Tibial artery (tissue), 4 donors: ENCODE data around the gene AGBL1.
"Not testable (repeated sequence)": the region's sequence is repeated elsewhere in the genome, so short reads cannot be mapped to it uniquely, and the experiment has no call there.

Source experiments
- DNase-seq, 2 donors: peaks; one replicate each; pipeline ENCODE4 v3.0.0-alpha.2; 2019
- H3K27ac ChIP-seq, 2 donors: fragments of 200-600 bp; sonication (generic) in 1 of 2; 1 replicate in 1 of 2; 2 replicates in 1 of 2; pipeline ENCODE4 v1.5.1; 2018 to 2019; ENCODE audit warnings: mild to moderate bottlenecking in 1 of 2
- H3K27me3 ChIP-seq, 2 donors: fragments of 200-600 bp; sonication (generic) in 1 of 2; one replicate each; pipeline versions ENCODE4 v1.5.1 to v1.6.0; 2016 to 2019
- H3K36me3 ChIP-seq, 3 donors: fragments of 200-600 bp; sonication (generic) in 2 of 3; one replicate each; pipeline ENCODE4 v1.5.1; 2016 to 2019; ENCODE audit warnings: mild to moderate bottlenecking in 2 of 3
- H3K4me1 ChIP-seq, 4 donors: fragments of 200-600 bp; sonication (generic) in 2 of 4; 1 replicate in 3 of 4; 2 replicates in 1 of 4; pipeline ENCODE4 v1.5.1; 2016 to 2019
- H3K4me3 ChIP-seq, 2 donors: fragments of 200-600 bp; sonication (generic) in 1 of 2; 1 replicate in 1 of 2; 2 replicates in 1 of 2; pipeline ENCODE4 v1.5.1; 2018 to 2019; ENCODE audit warnings: mild to moderate bottlenecking in 2 of 2
- H3K9me3 ChIP-seq, 3 donors: fragments of 200-600 bp; sonication (generic) in 1 of 3; one replicate each; pipeline ENCODE4 v1.5.1; 2016 to 2019
- CTCF ChIP-seq, 2 experiments: fragments of 200-600 bp in 1 of 2; fragments of 450-650 bp in 1 of 2; IDR thresholded peaks; one replicate each; pipeline ENCODE4 v1.5.1; 2017 to 2019; ENCODE audit warnings: antibody characterized with exemption in 2 of 2, mild to moderate bottlenecking in 1 of 2, moderate library complexity in 1 of 2
- intact Hi-C: fragments of 100-400 bp; cut with DNase I; formaldehyde crosslinking; loops from one replicate; pipeline ENCODE4 v1.15.0; 2023; ENCODE audit warnings: low total_unique reads

AGBL1 gene

GRCh38 chr15:87031540-87032230, 952.0 kb downstream of the AGBL1 start:
- no peak for TF ChIP-seq CTCF (IDR thresholded peaks at IDR 0.05)
- H3K9me3 ChIP-seq: no peaks in the 10 kb centered on the region
- peaks cover 0 to 3% of the 10 kb centered on the region in 2 donors for H3K27me3 ChIP-seq
- H3K36me3 ChIP-seq: no peaks in the 10 kb centered on the region
- no peak for DNase-seq
- intact Hi-C loops: no loop called here
- H3K27ac ChIP-seq: no peak overlapping the region
- H3K4me3 ChIP-seq: no peak overlapping the region
- no peaks in the 10 kb centered on the region for H3K4me1 ChIP-seq

GRCh38 chr15:87032295-87032694, 952.6 kb downstream of the AGBL1 start:
- Histone ChIP-seq H3K4me3 (no peak overlapping the region), H3K36me3 (no peaks in the 10 kb centered on the region), H3K4me1 (no peaks in the 10 kb centered on the region), H3K9me3 (no peaks in the 10 kb centered on the region), H3K27me3 (peaks cover 0 to 3% of the 10 kb centered on the region in 2 donors), H3K27ac (no peak overlapping the region)
- DNase-seq: no peak
- no peak for TF ChIP-seq CTCF (IDR thresholded peaks at IDR 0.05)
- intact Hi-C loops: no loop called here

GRCh38 chr15:87033056-87033455, 953.4 kb downstream of the AGBL1 start:
- Histone ChIP-seq H3K27ac (no peak overlapping the region), H3K27me3 (peaks cover 0 to 3% of the 10 kb centered on the region in 2 donors), H3K4me1 (no peaks in the 10 kb centered on the region), H3K9me3 (no peaks in the 10 kb centered on the region), H3K4me3 (no peak overlapping the region), H3K36me3 (no peaks in the 10 kb centered on the region)
- DNase-seq: no peak
- TF ChIP-seq CTCF (IDR thresholded peaks at IDR 0.05): no peak
- intact Hi-C loops: no loop called here

GRCh38 chr15:87034886-87035285, 955.2 kb downstream of the AGBL1 start:
- DNase-seq: no peak
- Histone ChIP-seq H3K4me3 (no peak overlapping the region), H3K4me1 (no peaks in the 10 kb centered on the region), H3K36me3 (no peaks in the 10 kb centered on the region), H3K27me3 (peaks cover 0 to 3% of the 10 kb centered on the region in 2 donors), H3K27ac (no peak overlapping the region), H3K9me3 (no peaks in the 10 kb centered on the region)
- TF ChIP-seq CTCF (IDR thresholded peaks at IDR 0.05): no peak
- intact Hi-C loops: no loop called here

GRCh38 chr15:87038404-87038803, 958.7 kb downstream of the AGBL1 start:
- Histone ChIP-seq H3K4me1 (no peaks in the 10 kb centered on the region), H3K4me3 (no peak overlapping the region), H3K36me3 (no peaks in the 10 kb centered on the region), H3K27me3 (no peaks in the 10 kb centered on the region), H3K9me3 (no peaks in the 10 kb centered on the region), H3K27ac (no peak overlapping the region)
- no peak for DNase-seq
- no peak for TF ChIP-seq CTCF (IDR thresholded peaks at IDR 0.05)
- intact Hi-C loops: no loop called here

- H3K36me3 ChIP-seq, H3K4me1 ChIP-seq, intact Hi-C loops, H3K4me3 ChIP-seq, H3K27ac ChIP-seq, DNase-seq, H3K9me3 ChIP-seq, H3K27me3 ChIP-seq: not testable (repeated sequence)
These were observed 962.9 kb downstream of the AGBL1 start for GRCh38 chr15:87042619-87043018.
